Epithelial cell of esophagus (primary cell): ENCODE measurements around the gene KCNG2.

Source experiments
- DNase-seq: peaks from one replicate; pipeline ENCODE4 v3.0.0; 2010; ENCODE audit warnings: low read depth
- H3K4me3 ChIP-seq: 2 replicates; pipeline ENCODE4 v1.5.1; 2011; ENCODE audit warnings: mild to moderate bottlenecking, low read length, control low read depth
- TF ChIP-seq, protein P1 (sequence below): IDR thresholded peaks from 2 replicates; pipeline ENCODE4 v1.5.1; 2011; ENCODE audit warnings: low read depth, mild to moderate bottlenecking, low read length, control low read depth, inconsistent platforms; ENCODE audit not compliant: insufficient read depth; ENCODE audit errors: missing control alignments

The KCNG2 gene

DNA sequence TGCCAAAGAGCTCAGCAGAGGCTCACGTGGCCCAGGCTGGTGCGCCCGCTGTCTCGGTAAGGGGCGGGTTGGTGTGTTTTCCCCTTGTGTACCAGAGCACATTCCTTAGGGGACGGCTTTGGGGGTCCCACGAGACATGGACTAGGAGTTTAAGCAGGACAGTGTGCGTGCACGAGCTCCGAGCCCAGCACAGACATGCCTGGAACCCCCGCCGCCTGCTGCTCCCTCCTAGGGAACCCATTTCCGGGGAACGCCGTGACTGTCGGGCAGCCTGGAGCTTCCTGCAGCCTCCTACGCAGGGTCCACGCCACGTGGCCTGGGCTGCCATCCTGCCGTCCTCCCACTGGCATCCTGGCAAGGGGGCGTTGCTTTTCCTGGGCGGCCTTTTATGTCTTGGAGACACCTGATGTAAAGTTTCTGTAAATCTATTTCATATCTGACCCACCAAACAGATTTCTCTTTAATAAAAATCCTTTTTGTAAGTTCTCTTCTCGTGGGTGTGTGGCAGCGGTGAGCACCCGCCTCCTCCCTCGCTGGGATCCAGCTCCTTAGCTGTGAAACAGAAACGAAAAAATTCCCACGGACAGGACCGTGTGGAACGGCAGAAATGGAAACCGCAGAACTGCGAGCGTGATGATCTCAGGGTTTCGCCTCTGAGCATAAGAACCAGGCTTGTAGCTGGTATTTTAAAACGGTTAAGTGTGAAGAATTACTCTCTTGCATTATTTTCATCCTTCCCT is 43.5 kb upstream of the KCNG2 start:
- TF ChIP-seq, protein P1, sequence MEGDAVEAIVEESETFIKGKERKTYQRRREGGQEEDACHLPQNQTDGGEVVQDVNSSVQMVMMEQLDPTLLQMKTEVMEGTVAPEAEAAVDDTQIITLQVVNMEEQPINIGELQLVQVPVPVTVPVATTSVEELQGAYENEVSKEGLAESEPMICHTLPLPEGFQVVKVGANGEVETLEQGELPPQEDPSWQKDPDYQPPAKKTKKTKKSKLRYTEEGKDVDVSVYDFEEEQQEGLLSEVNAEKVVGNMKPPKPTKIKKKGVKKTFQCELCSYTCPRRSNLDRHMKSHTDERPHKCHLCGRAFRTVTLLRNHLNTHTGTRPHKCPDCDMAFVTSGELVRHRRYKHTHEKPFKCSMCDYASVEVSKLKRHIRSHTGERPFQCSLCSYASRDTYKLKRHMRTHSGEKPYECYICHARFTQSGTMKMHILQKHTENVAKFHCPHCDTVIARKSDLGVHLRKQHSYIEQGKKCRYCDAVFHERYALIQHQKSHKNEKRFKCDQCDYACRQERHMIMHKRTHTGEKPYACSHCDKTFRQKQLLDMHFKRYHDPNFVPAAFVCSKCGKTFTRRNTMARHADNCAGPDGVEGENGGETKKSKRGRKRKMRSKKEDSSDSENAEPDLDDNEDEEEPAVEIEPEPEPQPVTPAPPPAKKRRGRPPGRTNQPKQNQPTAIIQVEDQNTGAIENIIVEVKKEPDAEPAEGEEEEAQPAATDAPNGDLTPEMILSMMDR, result no peak
- no peak overlapping the region for H3K4me3 ChIP-seq
- no peak for DNase-seq

- TF ChIP-seq, protein P1, result no peak
- no peak overlapping the region for H3K4me3 ChIP-seq
- DNase-seq, result no peak
Measured at GRCh38 chr18:79754831-79755351, 42.8 kb upstream of the KCNG2 start.

GRCh38 chr18:79755496-79756142 is 42.1 kb upstream of the KCNG2 start:
- TF ChIP-seq, protein P1, result no peak
- DNase-seq, result no peak
- H3K4me3 ChIP-seq, result no peak overlapping the region

GRCh38 chr18:79756143-79756500 is 41.6 kb upstream of the KCNG2 start:
- DNase-seq, result no peak
- no peak overlapping the region for H3K4me3 ChIP-seq
- TF ChIP-seq, protein P1, result no peak

DNA sequence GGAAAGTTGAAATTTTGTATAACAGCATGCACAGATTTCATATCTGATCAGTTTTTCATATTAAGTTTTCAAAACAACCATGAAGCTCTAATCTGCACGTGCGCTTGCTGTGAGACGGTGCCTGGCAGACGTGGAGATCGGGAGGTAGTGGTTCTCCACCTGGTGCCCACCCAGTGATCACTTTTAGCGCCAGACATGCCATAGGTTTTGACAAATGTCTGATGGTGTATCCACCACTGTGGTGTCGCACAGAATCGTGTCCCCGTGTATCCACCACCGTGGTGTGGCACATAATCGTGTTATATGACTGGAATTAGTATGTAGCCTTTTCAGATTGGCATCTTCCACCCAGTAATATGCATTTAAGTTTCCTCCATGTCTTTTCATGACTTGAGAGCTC is 40.9 kb upstream of the KCNG2 start:
- DNase-seq, result no peak
- TF ChIP-seq, protein P1, result no peak
- H3K4me3 ChIP-seq, result no peak overlapping the region

- H3K4me3 ChIP-seq, result no peak overlapping the region
- TF ChIP-seq, protein P1, result no peak
- DNase-seq, result no peak
Measured at GRCh38 chr18:79760348-79760747, 37.4 kb upstream of the KCNG2 start.
